Measurements from ENCODE around the gene CDYL2.

CDYL2 gene

DNA sequence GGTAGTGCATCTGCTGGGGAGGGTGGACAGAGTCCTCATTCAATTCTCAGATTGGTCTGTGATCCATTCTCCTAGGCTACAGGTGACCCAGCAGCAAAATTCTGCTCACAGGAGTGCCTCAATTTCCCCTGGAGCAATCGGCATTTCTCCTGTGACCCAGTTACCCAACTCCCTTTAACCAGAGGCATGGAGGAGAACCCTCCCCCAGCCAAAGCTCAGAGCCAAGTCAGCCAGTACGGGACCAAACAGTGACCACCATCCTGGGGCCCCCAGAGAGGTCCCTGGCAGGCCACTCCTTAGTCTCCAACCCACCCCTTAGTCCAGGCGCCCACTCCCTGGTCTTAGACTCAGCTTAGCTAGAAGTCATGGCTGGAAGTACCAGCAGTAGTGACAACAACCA is 188.0 kb downstream of the CDYL2 start:
- DNase-seq, result no peak

- DNase-seq, result no peak
Measured at GRCh38 chr16:80615735-80616134, 188.7 kb downstream of the CDYL2 start.

- peak; percentile 94 for DNase-seq
Measured at GRCh38 chr16:80614908-80615671, 189.3 kb downstream of the CDYL2 start.

DNA sequence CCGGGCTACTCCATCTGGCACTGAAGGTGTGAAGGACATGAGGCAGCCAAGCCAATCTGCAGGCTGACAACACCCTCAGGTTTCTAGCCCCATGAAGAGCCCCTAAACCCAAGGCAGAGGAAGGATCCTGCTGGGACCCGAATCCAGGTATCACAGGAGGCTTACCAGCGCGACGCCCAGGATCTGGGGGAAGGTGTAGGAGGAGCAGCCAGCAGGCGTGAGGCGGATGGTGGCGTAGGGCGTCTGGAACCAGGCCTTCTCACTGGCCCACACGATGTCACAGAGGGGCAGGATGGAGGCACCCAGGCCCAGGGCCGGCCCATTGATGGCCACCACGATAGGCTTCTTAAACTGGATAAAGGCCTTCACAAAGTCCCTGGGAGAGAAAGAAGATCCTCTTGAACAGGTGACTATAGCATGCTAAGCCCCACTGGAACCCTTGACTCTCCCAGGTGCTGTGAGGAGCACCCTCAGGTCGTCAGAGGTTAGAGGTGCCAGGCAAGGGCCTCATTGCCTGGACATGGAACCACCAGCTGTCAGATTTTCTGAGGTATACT is 191.9 kb downstream of the CDYL2 start:
- DNase-seq, result no peak

DNA sequence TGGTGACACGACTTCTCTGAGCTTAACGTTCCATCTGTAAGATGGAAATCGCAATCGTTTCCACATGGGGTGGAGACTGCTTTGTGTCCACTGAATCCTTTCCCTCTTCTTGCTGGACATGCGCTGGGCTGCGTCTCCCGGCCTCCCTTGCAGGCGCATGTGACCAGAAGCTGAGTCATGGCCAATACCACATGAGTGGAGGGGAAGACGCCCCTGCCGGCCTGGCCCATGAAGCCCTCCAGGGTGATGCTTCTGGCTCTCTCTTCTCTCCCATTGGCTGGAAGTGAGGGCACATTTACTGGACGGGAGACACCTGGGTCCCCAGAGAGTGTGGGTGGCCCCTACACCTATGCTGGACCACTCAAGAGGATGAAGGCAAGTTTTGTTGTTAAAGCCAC is 192.5 kb downstream of the CDYL2 start:
- no peak for DNase-seq

- no peak for DNase-seq
Measured at GRCh38 chr16:80611171-80611929, 193.0 kb downstream of the CDYL2 start.

DNA sequence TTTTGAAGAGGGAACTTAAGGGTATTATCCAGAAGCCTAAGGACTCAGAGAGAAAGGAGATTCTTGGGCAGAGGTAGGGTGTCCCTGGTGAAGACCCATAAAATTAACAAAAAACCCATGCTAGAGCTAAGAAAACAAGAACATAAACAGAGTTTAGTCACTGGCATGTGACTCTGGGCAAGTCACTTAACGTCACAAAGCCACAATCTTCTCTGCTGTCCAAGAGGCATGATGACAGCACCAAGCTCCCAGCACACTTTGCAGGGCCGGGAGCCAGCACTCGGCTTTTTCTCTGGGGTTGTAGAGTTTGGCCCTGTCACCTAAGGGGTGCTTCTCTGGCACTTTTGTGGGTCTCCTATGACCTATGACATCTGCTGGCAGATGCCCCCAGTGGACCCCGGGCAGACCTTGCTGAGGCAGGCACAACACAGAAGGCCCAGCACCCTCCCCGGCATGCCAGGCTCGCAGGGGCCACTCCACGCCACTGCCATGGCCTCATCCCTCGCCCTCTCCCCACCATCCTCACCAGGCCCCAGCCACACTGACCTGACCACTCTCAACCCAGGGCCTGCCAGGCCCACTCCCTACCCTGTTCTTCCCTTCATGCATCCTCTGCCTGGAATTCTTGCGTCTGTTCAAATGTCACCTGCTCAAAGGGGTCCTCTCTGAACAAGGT is 193.8 kb downstream of the CDYL2 start:
- DNase-seq, result no peak

DNA sequence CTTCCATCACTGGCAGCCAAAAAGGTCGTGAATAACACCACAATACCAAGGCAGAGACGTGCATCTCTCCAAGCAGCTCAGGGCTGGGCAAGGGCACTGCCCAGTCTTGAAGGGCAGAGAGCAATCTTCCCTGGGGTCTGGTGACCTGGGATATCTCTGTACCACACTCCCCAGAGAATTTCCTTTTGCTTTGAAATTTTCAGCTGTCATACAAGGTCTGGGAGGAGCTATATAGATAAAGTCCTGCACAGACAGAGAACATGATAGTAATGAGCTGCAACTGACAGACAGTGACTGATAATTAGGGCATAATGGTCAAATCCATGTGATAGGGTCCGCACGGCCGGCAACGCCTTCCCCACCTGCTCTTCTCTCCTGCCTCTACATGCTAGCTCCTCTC is 195.5 kb downstream of the CDYL2 start:
- no peak for DNase-seq

DNA sequence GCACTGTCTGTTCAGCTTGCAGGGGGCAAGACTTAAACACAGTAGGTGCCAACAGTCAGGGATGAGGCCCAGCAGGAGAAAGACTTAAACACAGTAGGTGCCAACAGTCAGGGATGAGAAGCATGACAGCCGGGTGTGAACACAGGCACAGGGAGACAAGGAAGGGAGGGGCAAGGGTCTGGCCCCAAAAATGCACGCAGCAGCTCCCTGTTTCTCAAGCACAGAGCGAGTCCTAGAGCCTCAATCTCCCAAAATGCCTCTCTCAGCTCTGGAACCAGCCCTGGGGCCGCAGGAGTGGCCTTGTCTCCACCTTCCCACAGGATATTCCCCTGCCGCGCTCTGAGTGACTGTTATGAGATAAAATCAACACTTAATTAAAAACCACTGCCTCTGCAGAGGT is 197.2 kb downstream of the CDYL2 start:
- DNase-seq, result no peak

DNA sequence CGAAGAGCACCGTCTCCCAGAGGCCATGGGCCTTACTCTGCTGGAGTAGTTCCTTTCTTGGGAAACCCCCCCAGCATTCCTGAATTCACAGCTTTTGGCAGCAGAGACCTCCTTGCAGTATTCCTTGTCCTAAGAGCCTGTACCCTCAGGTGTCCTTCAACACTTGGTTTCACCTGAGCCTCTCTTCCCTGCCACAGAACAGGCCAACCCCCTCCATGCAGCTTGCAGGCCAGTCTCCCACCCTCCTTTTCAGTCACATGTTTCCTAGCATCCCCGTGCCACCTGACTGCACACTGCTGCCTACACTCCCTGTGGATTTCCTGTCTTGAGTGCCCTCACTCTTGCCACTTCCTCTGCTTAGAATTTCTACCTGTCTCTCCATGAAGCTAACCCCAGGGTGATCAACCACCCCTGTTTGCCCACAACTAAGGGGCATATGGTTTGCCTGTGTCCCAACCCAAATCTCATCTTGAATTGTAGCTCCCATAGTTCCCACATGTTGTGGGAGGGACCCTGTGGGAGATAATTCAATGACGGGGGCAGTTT is 198.1 kb downstream of the CDYL2 start:
- DNase-seq, result no peak

DNA sequence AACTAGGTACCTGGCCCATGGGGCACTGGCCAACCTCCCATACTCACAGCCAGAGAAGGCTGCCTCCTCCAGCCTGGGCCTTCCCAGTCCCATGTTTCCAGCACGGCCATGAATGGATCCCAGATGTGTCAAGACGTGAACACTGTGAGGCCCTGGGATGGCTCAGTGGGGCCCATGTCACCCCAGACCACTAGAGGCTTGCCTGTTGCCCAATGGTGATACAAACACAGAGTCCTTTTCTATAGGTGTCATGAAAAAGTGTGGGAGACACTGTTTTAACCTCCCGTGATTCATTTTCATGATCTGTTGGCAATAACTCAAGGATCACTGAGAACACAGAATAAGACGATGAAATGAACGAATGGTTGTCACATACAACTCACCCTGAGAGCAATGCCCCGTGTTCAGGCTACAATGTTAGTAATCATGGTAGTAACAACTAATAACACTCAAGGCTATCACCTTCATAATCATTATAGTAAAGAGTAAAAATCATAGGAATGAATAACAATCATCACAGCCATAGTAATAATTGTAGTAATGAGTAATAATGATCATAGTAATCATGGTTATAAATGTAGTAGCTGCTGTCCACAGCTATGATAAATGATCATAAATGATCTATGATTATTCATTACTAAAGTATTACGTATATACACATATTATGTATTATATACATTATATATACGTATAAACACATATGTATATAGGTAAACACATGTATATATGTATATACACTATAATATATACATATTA is 199.6 kb downstream of the CDYL2 start:
- DNase-seq, result no peak

DNA sequence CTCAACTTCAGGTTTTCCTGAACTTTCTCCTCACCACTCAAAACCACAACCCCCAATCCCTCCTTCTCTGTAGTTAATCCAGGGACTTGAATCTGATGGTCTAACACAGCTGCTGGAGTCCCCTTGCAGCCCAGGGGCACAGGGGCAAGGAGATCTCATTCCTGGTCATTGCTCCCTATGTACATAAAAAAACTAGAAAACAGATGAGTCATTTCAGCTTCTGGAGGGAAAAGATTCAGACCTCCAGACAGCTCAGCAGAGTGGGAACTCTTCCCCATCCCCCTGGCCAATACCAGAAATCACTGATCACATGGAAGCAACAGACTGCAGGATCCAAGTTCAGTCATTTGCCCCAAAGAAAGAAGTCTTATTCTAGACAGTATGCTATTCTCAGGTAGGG is 201.5 kb downstream of the CDYL2 start:
- DNase-seq, result no peak

- no peak for DNase-seq
Measured at GRCh38 chr16:80601182-80601581, 203.2 kb downstream of the CDYL2 start.

DNA sequence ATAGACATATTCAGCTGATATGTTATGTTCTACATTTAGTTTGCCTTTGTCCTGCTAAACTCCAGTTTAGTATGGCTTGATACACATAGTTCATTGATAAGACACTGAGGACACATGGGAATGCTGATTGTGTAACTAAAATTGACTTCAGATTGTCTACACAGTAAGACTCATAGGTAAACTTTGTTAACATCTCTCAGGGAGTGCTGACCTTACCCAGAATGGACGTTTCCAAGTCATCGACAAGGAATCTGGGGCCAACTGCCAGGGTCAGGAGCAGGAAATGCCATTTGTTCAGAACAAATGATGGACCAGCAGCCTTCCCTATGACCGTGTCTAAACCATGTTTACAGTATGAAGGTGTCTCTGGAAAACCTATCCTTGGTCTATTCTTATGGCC is 204.9 kb downstream of the CDYL2 start:
- DNase-seq, result no peak

- no peak for DNase-seq
Measured at GRCh38 chr16:80596507-80597207, 207.7 kb downstream of the CDYL2 start.

DNA sequence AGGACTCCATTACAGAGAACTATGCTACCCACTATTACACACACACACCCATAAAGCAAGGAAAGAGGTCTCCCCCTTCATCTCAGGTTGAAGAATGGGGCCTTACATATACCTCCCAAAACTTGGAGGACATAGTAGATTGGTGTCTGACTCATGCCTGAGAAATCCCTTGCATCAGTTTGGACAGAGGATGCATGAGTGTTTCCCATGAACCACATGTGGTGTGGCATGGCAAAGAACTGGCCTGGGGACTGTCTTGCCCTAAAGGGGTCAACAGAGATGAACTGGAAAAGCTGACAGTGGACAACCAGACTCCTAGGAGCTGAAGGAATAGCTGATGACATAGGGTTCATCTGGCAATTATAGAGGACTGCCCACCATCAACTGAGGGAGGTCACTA is 209.6 kb downstream of the CDYL2 start:
- no peak for DNase-seq

- no peak for DNase-seq
Measured at GRCh38 chr16:80592273-80592672, 212.1 kb downstream of the CDYL2 start.

- DNase-seq, result no peak
Measured at GRCh38 chr16:80591071-80591915, 213.1 kb downstream of the CDYL2 start.

DNA sequence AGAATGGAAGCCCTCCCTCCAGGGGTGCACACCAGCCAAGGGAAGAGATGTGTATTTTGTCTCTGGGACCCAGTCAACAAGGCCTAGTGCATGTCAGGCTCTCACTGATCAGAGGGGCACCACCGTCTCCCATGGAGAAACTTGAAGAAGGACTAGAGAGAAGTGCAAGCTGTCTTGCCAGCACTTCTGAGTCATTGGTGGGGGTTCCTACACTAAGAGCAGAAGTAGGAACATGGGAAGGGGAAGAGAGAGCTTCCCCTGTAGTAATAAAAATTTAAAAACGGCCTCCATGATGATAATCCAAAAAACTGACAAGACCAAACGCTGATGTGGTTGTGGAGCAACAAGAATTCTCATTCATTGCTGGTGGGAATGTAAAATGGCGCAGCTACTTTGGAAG is 217.3 kb downstream of the CDYL2 start:
- no peak for DNase-seq

DNA sequence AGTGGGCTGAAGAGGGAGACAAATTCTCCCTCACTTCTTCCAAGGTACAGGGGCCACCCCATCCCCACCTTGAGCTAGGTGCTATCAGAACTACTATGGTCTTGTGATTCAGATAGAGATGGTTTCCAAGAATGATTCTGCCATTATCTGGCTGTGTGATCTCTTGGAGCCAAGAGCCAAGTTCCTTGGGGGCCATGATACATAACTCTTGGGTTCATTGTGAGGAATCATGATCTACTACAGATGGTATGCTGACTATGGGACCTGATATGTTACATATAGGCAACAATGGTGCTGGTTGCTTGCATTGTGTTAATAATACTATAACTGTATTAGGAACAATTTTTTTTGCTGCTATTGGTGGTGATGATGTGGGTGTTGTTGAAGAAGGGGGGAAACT is 217.9 kb downstream of the CDYL2 start:
- no peak for DNase-seq

DNA sequence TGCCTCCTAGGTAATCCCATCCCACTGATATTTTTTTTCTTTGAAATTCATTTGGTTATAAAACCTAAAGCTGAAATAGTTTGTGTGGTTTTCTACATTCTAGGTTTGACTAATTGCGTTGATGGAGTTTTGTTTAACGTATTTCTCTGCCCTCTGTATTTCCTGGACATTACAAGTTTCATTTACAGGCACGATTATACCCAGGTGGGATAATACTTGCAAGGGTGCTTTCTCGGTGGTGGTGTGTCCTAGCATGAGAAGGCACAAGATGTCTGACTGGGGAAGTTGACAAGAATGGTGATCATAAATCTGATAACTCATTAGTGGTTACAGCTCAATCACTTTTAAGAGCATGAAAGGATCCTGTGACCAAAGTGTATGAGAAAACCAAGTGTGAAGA is 218.6 kb downstream of the CDYL2 start:
- DNase-seq, result no peak

Measured in 8988T (cell line).